Panc1 (cell line): Measurements from ENCODE around the gene C1orf167. TPM values are rescaled to one million over a fixed set of nuclear protein-coding genes. Genes with fewer than 3 reads are reported as not detected.

Source experiments
- ATAC-seq: fragments of 200-7000 bp; cut with Tn5 transposase; 2 replicates; pipeline ENCODE4 v1.9.1; 2020; ENCODE audit warnings: mild to moderate bottlenecking, moderate library complexity
- BruUV-seq: library from RNA; stranded (reverse); fragments of 400-500 nt; replicated peaks from 2 replicates; lab custom pipeline; 2021; lab: Mats Ljungman, UMichigan
- CTCF ChIA-PET: fragments of 300-600 bp; sonication (Branson Sonifier 250); formaldehyde crosslinking; loops from one replicate; lab custom pipeline; 2022; ENCODE audit warnings: antibody characterized with exemption; lab: Charles Lee
- POLR2A ChIA-PET: fragments of 300-600 bp; sonication (Branson Sonifier 250); formaldehyde crosslinking; loops from one replicate; lab custom pipeline; 2022; ENCODE audit warnings: antibody characterized with exemption; lab: Charles Lee
- DNase-seq: peaks from one replicate; pipeline ENCODE4 v3.0.0-alpha.2; 2010; ENCODE audit warnings: low read depth, low spot score
- H3K27ac ChIP-seq: 2 replicates; pipeline ENCODE4 v1.5.1; 2011; ENCODE audit warnings: mild to moderate bottlenecking, low read length, inconsistent platforms
- H3K27me3 ChIP-seq: fragments of 200-500 bp; sonication (Bioruptor generic); 2 replicates; pipeline ENCODE4 v1.6.0; 2014; ENCODE audit warnings: low read length, inconsistent platforms; ENCODE audit not compliant: control insufficient read depth, insufficient read depth
- H3K36me3 ChIP-seq: fragments of 200-500 bp; sonication (Bioruptor generic); 2 replicates; pipeline ENCODE4 v1.5.1; 2014; ENCODE audit warnings: inconsistent platforms, mild to moderate bottlenecking, low read length, moderate library complexity; ENCODE audit not compliant: control insufficient read depth, insufficient read depth
- H3K4me1 ChIP-seq: 2 replicates; pipeline ENCODE4 v1.5.1; 2011; ENCODE audit warnings: inconsistent platforms, mild to moderate bottlenecking, low read length, moderate library complexity; ENCODE audit not compliant: control insufficient read depth, insufficient read depth
- H3K4me3 ChIP-seq, 2 experiments: 2 replicates each; pipeline ENCODE4 v1.5.1; 2011 to 2012; ENCODE audit warnings: low read depth in 2 of 2, low read length in 2 of 2, mild to moderate bottlenecking in 2 of 2, inconsistent platforms in 1 of 2, moderate library complexity in 1 of 2
- H3K9me3 ChIP-seq: fragments of 200-500 bp; sonication (Bioruptor generic); 2 replicates; pipeline ENCODE4 v1.5.1; 2014; ENCODE audit warnings: low read depth, mild to moderate bottlenecking, inconsistent platforms, low read length, moderate library complexity; ENCODE audit not compliant: control insufficient read depth, insufficient read depth
- POLR2AphosphoS5 ChIP-seq: IDR thresholded peaks from 2 replicates; pipeline ENCODE4 v1.6.1; 2012; ENCODE audit warnings: mild to moderate bottlenecking, low read depth, low read length, moderate library complexity
- SIN3A ChIP-seq: IDR thresholded peaks from 2 replicates; pipeline ENCODE4 v1.6.1; 2012; ENCODE audit warnings: low read depth, mild to moderate bottlenecking, low read length, moderate library complexity, borderline replicate concordance; ENCODE audit not compliant: insufficient read depth
- TCF7L2 ChIP-seq: IDR thresholded peaks from 2 replicates; pipeline ENCODE4 v1.6.1; 2011; ENCODE audit warnings: mild to moderate bottlenecking, low read depth, low read length, inconsistent platforms
- in situ Hi-C: cut with HindIII; loops from 2 replicates; pipeline ENCODE4 v1.10.0; 2016; ENCODE audit warnings: low sequenced_read_pairs, low pct_unique_long_range_greater_than_20kb
- intact Hi-C: fragments of 100-400 bp; cut with micrococcal nuclease; formaldehyde crosslinking; loops from one replicate; pipeline ENCODE4 v1.10.0; 2022; ENCODE audit not compliant: unreplicated experiment
- total RNA-seq: library from RNA; stranded (reverse); gene quantifications from one replicate; pipeline ENCODE4 v1.2.1, GENCODE V29; 2021; ENCODE audit not compliant: unreplicated experiment
- TF ChIP-seq, protein P1 (sequence below): fragments of 450-650 bp; IDR thresholded peaks from 2 replicates; pipeline ENCODE4 v1.5.1; 2017; ENCODE audit warnings: mild to moderate bottlenecking
- TF ChIP-seq, protein P2 (sequence below), 2 experiments: IDR thresholded peaks; 2 replicates each; pipeline ENCODE4 v1.6.1; 2011 to 2012; ENCODE audit warnings: low read depth in 2 of 2, control low read depth in 1 of 2, low read length in 1 of 2, mild to moderate bottlenecking in 1 of 2, moderate library complexity in 1 of 2; ENCODE audit not compliant: insufficient read depth in 1 of 2

The C1orf167 gene
- total RNA-seq, 1 experiment from 2014 or later = not detected

DNA sequence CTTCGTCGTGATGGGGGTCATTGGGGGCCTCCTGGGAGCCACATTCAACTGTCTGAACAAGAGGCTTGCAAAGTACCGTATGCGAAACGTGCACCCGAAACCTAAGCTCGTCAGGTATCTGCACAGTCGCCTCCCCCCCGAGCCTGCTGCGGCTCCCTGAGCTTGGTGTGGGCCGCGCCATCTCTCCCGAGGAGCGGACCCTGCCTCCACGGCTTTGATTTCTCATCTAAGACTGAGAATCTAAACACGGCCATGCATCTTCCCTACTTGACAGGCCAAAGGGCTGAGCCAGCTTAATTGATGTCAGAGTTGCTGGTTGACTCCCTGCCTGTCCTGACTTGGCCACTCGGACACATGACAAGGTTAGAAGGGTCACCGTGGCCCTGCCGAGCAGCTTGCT is 66.5 kb downstream of the C1orf167 start:
- in situ Hi-C loops (no loop called here), intact Hi-C loops (no loop called here)
- Histone ChIP-seq H3K27me3 (no peaks in the 10 kb centered on the region), H3K36me3 (peaks cover 5% of the 10 kb centered on the region), H3K27ac (no peak overlapping the region), H3K4me1 (no peaks in the 10 kb centered on the region), H3K4me3 (no peak overlapping the region), H3K9me3 (no peaks in the 10 kb centered on the region)
- ChIA-PET CTCF (no interaction called here), POLR2A (no interaction called here)
- ATAC-seq = no peak
- no peak for DNase-seq
- BruUV-seq = no TSS peak
- TF ChIP-seq SIN3A (no peak), POLR2AphosphoS5 (no peak), TCF7L2 (no peak)
- TF ChIP-seq, protein P1, sequence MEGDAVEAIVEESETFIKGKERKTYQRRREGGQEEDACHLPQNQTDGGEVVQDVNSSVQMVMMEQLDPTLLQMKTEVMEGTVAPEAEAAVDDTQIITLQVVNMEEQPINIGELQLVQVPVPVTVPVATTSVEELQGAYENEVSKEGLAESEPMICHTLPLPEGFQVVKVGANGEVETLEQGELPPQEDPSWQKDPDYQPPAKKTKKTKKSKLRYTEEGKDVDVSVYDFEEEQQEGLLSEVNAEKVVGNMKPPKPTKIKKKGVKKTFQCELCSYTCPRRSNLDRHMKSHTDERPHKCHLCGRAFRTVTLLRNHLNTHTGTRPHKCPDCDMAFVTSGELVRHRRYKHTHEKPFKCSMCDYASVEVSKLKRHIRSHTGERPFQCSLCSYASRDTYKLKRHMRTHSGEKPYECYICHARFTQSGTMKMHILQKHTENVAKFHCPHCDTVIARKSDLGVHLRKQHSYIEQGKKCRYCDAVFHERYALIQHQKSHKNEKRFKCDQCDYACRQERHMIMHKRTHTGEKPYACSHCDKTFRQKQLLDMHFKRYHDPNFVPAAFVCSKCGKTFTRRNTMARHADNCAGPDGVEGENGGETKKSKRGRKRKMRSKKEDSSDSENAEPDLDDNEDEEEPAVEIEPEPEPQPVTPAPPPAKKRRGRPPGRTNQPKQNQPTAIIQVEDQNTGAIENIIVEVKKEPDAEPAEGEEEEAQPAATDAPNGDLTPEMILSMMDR = no peak
- TF ChIP-seq, protein P2, sequence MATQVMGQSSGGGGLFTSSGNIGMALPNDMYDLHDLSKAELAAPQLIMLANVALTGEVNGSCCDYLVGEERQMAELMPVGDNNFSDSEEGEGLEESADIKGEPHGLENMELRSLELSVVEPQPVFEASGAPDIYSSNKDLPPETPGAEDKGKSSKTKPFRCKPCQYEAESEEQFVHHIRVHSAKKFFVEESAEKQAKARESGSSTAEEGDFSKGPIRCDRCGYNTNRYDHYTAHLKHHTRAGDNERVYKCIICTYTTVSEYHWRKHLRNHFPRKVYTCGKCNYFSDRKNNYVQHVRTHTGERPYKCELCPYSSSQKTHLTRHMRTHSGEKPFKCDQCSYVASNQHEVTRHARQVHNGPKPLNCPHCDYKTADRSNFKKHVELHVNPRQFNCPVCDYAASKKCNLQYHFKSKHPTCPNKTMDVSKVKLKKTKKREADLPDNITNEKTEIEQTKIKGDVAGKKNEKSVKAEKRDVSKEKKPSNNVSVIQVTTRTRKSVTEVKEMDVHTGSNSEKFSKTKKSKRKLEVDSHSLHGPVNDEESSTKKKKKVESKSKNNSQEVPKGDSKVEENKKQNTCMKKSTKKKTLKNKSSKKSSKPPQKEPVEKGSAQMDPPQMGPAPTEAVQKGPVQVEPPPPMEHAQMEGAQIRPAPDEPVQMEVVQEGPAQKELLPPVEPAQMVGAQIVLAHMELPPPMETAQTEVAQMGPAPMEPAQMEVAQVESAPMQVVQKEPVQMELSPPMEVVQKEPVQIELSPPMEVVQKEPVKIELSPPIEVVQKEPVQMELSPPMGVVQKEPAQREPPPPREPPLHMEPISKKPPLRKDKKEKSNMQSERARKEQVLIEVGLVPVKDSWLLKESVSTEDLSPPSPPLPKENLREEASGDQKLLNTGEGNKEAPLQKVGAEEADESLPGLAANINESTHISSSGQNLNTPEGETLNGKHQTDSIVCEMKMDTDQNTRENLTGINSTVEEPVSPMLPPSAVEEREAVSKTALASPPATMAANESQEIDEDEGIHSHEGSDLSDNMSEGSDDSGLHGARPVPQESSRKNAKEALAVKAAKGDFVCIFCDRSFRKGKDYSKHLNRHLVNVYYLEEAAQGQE (IDR thresholded peaks at IDR 0.05; ENCODE audit: insufficient read depth in 1 of 2, low read depth in 2 of 2, low read length in 1 of 2) = no peak

DNA sequence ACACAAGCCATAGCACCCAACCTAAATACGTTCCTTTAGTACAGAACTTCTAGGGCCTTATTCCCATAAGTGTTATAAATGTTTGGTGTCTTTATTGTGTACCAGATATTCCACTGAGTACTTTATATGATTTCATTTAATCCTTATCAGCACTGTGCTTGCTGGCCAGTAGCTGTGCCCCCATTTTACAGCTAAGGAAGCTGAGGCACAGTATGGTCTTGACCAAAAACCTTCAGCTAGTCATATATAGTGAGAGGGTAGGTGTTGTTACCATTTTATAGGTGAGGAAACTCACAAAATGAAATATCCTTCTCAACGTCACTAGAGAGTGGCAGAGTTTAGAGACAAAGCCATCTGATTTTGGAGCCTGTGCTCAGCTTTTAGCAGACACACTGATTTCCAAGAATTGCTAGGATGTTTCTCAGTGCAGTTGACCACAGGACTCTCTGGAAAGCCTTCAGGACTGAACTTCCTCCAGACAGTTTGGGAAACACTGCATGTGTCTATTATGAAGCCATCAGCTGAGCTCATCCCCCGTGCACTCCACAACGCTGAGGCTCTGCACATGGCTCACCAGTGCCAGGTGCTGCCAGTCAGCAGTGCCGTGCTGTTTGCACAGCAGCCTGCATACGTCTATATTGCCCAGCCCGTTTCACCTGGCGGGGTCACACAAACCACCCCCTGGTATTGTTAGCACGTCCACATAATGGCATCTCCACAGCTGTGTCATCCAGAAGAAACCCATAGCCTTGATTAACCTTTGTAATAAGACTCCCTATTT is 70.1 kb downstream of the C1orf167 start:
- TF ChIP-seq TCF7L2 = no peak
- BruUV-seq = no TSS peak
- intact Hi-C loops (no loop called here), in situ Hi-C loops (no loop called here)
- Histone ChIP-seq H3K4me1 (no peaks in the 10 kb centered on the region), H3K27ac (no peak overlapping the region), H3K36me3 (peaks cover 5% of the 10 kb centered on the region), H3K9me3 (no peaks in the 10 kb centered on the region), H3K4me3 (no peak overlapping the region), H3K27me3 (no peaks in the 10 kb centered on the region)
- ChIA-PET POLR2A (interaction anchor here (0.5 kb wide), 1 partner anchor 21 kb away, joined by 3 read pairs; no protein-coding TSS in a partner anchor), CTCF (no interaction called here)
- ATAC-seq (no peak), DNase-seq (no peak)

- in situ Hi-C loops = no loop called here
- no TSS peak for BruUV-seq
Measured at GRCh38 chr1:11833497-11833896, 71.5 kb downstream of the C1orf167 start.

More at GRCh38 chr1:11833497-11833896, 71.5 kb downstream of the C1orf167 start:
- H3K36me3 ChIP-seq = peaks cover 5% of the 10 kb centered on the region
- no peak overlapping the region for H3K4me3 ChIP-seq
- H3K9me3 ChIP-seq = no peaks in the 10 kb centered on the region
- H3K27ac ChIP-seq = no peak overlapping the region
- DNase-seq (no peak), ATAC-seq (no peak)
- ChIA-PET POLR2A (no interaction called here), CTCF (no interaction called here)
- no peaks in the 10 kb centered on the region for H3K4me1 ChIP-seq
- no peaks in the 10 kb centered on the region for H3K27me3 ChIP-seq
- intact Hi-C loops = no loop called here
- no peak for TF ChIP-seq SIN3A
- TF ChIP-seq TCF7L2 = no peak
- TF ChIP-seq, protein P1 = no peak
- no peak for TF ChIP-seq POLR2AphosphoS5
- TF ChIP-seq, protein P2 (IDR thresholded peaks at IDR 0.05; ENCODE audit: insufficient read depth in 1 of 2, low read depth in 2 of 2, low read length in 1 of 2) = no peak
